HCT116 (cell line): ENCODE data around the gene DENND5B. TPM values are rescaled to one million over a fixed set of nuclear protein-coding genes. Genes with fewer than 3 reads are reported as not detected.

Experiments
- ATAC-seq: fragments of 200-7000 bp; cut with Tn5 transposase; 2 replicates; pipeline ENCODE4 v1.9.1; 2020; ENCODE audit warnings: mild to moderate bottlenecking, moderate library complexity
- BruUV-seq: library from RNA; stranded (reverse); fragments of 400-500 nt; replicated peaks from 2 replicates; lab custom pipeline; 2021; lab: Mats Ljungman, UMichigan
- CTCF ChIA-PET: fragments of 300-600 bp; sonication (Branson Sonifier 250); formaldehyde crosslinking; loops from one replicate; lab custom pipeline; 2021; ENCODE audit warnings: antibody characterized with exemption; lab: Charles Lee
- POLR2A ChIA-PET: fragments of 300-600, 350-600 bp; sonication (Branson Sonifier 250); formaldehyde crosslinking; loops from one replicate; lab custom pipeline; 2021; ENCODE audit warnings: antibody characterized with exemption; lab: Charles Lee
- RAD21 ChIA-PET, 2 experiments: fragments of 300-600 bp; sonication (Branson Sonifier 250); formaldehyde crosslinking; loops; one replicate each; lab custom pipeline; 2023; ENCODE audit warnings: low total read pairs in 2 of 2; ENCODE audit not compliant: uncharacterized antibody in 2 of 2, unreplicated experiment in 2 of 2, low non-redundant PET in 1 of 2; lab: Charles Lee
- DNase-seq: peaks from one replicate; pipeline ENCODE4 v3.0.0-alpha.2; 2010; ENCODE audit warnings: low read depth, low spot score
- H2AFZ ChIP-seq: fragments of 200-600 bp; shearing (Covaris generic), sonication (generic); 2 replicates; pipeline ENCODE4 v1.6.1; 2017; ENCODE audit warnings: low read depth, mixed run types, mixed read lengths, antibody characterized with exemption, low read length; ENCODE audit not compliant: poor library complexity, severe bottlenecking
- H3K27ac ChIP-seq: 2 replicates; pipeline ENCODE4 v1.5.1; 2012; ENCODE audit warnings: low read depth, low read length
- H3K27me3 ChIP-seq: fragments of 200-600 bp; sonication (generic); 2 replicates; pipeline ENCODE4 v1.6.1; 2016; ENCODE audit warnings: mixed run types, low read length, mixed read lengths; ENCODE audit not compliant: insufficient read depth
- H3K36me3 ChIP-seq, 2 experiments: fragments of 200-500 bp in 1 of 2; fragments of 200-600 bp in 1 of 2; sonication (Bioruptor generic) in 1 of 2; sonication (generic) in 1 of 2; 2 replicates each; pipeline versions ENCODE4 v1.5.1 to v1.6.1; 2014 to 2016; ENCODE audit warnings: low read length in 2 of 2, inconsistent platforms in 1 of 2, mixed read lengths in 1 of 2, mixed run types in 1 of 2; ENCODE audit not compliant: insufficient read depth in 2 of 2, control insufficient read depth in 1 of 2
- H3K4me1 ChIP-seq, 2 experiments: fragments of 200-600 bp in 1 of 2; sonication (generic) in 1 of 2; 2 replicates each; pipeline versions ENCODE4 v1.5.1 to v1.6.1; 2012 to 2017; ENCODE audit warnings: low read length in 2 of 2, inconsistent platforms in 1 of 2, mild to moderate bottlenecking in 1 of 2, mixed read lengths in 1 of 2, mixed run types in 1 of 2, moderate library complexity in 1 of 2; ENCODE audit not compliant: insufficient read depth in 2 of 2, control insufficient read depth in 1 of 2
- H3K4me2 ChIP-seq: fragments of 200-600 bp; sonication (generic); 2 replicates; pipeline ENCODE4 v1.6.1; 2017; ENCODE audit warnings: mixed run types, low read length, mixed read lengths
- H3K4me3 ChIP-seq, 2 experiments: fragments of 200-600 bp in 1 of 2; sonication (generic) in 1 of 2; replicated peaks in 1 of 2; 2 replicates each; pipeline ENCODE4 v1.5.1; 2011 to 2016; ENCODE audit warnings: low read length in 2 of 2, control low read depth in 1 of 2, low read depth in 1 of 2, mild to moderate bottlenecking in 1 of 2, mixed read lengths in 1 of 2, mixed run types in 1 of 2
- H3K79me2 ChIP-seq: fragments of 200-600 bp; sonication (generic); 2 replicates; pipeline ENCODE4 v1.6.1; 2017; ENCODE audit warnings: mild to moderate bottlenecking, mixed run types, low read length, moderate library complexity, mixed read lengths; ENCODE audit not compliant: insufficient read depth
- H3K9ac ChIP-seq: fragments of 200-600 bp; sonication (generic); 2 replicates; pipeline ENCODE4 v1.6.1; 2016; ENCODE audit warnings: low read length, mixed read lengths
- H3K9me2 ChIP-seq: fragments of 200-600 bp; sonication (generic), shearing (Covaris generic); 2 replicates; pipeline ENCODE4 v1.6.1; 2017; ENCODE audit warnings: mixed run types, mild to moderate bottlenecking, moderate library complexity; ENCODE audit not compliant: insufficient read depth
- H3K9me3 ChIP-seq, 2 experiments: fragments of 200-500 bp in 1 of 2; fragments of 200-600 bp in 1 of 2; sonication (Bioruptor generic) in 1 of 2; sonication (generic) in 1 of 2; 2 replicates each; pipeline ENCODE4 v1.6.1; 2014 to 2017; ENCODE audit warnings: low read length in 2 of 2, mixed read lengths in 2 of 2, inconsistent platforms in 1 of 2, low read depth in 1 of 2, mild to moderate bottlenecking in 1 of 2, mixed run types in 1 of 2, moderate library complexity in 1 of 2; ENCODE audit not compliant: control insufficient read depth in 1 of 2, insufficient read depth in 1 of 2
- H4K20me1 ChIP-seq: fragments of 200-600 bp; sonication (generic), shearing (Covaris generic); 2 replicates; pipeline ENCODE4 v1.6.1; 2017; ENCODE audit warnings: mixed run types, mild to moderate bottlenecking, moderate library complexity; ENCODE audit not compliant: insufficient read depth
- CEBPB ChIP-seq: IDR thresholded peaks from 2 replicates; pipeline ENCODE4 v1.6.1; 2012; ENCODE audit warnings: low read depth
- CTCF ChIP-seq, 3 experiments: fragments of 200-600 bp in 1 of 3; sonication (generic) in 1 of 3; IDR thresholded peaks in 2 of 3; conservative IDR thresholded peaks in 1 of 3; 2 replicates each; pipeline ENCODE4 v1.5.1; 2012 to 2017; ENCODE audit warnings: low read depth in 2 of 3, low read length in 2 of 3, antibody characterized with exemption in 1 of 3, borderline replicate concordance in 1 of 3, control low read depth in 1 of 3, mild to moderate bottlenecking in 1 of 3, mixed read lengths in 1 of 3, mixed run types in 1 of 3, moderate library complexity in 1 of 3; ENCODE audit not compliant: insufficient read depth in 1 of 3
- EGR1 ChIP-seq: IDR thresholded peaks from 2 replicates; pipeline ENCODE4 v1.6.1; 2012; ENCODE audit warnings: low read depth
- ELF1 ChIP-seq: IDR thresholded peaks from 2 replicates; pipeline ENCODE4 v1.6.1; 2012; ENCODE audit warnings: low read depth, borderline replicate concordance
- EZH2 ChIP-seq: fragments of 200-600 bp; sonication (generic); IDR thresholded peaks from 2 replicates; pipeline ENCODE4 v1.6.1; 2017; ENCODE audit warnings: antibody characterized with exemption, mixed run types
- MAX ChIP-seq: IDR thresholded peaks from 2 replicates; pipeline ENCODE4 v1.6.1; 2012
- ZBTB33 ChIP-seq: IDR thresholded peaks from 2 replicates; pipeline ENCODE4 v1.6.1; 2011; ENCODE audit warnings: mild to moderate bottlenecking, low read length, moderate library complexity; ENCODE audit not compliant: insufficient replicate concordance; ENCODE audit errors: extremely low read depth
- ZFX ChIP-seq: fragments of 450-650 bp; IDR thresholded peaks from 2 replicates; pipeline ENCODE4 v1.6.1; 2017
- intact Hi-C: fragments of 100-400 bp; cut with micrococcal nuclease; formaldehyde crosslinking; loops from 2 replicates; pipeline ENCODE4 v1.10.0; 2022
- total RNA-seq: library from RNA; stranded (reverse); gene quantifications from one replicate; pipeline ENCODE4 v1.2.1, GENCODE V29; 2021; ENCODE audit not compliant: unreplicated experiment

Gene DENND5B
- total RNA-seq, 1 experiment from 2014 or later, result 19.2 TPM

- TF ChIP-seq ZFX, result no peak
- TF ChIP-seq ZBTB33, result no peak
- TF ChIP-seq EZH2, result no peak
- TF ChIP-seq ELF1, result no peak
- TF ChIP-seq CEBPB, result no peak
- TF ChIP-seq MAX, result no peak
- TF ChIP-seq EGR1, result no peak
- TF ChIP-seq CTCF (IDR thresholded peaks at IDR 0.05 in 2 of 3, conservative IDR thresholded peaks at IDR 0.05 in 1 of 3; ENCODE audit: borderline replicate concordance in 1 of 3, insufficient read depth in 1 of 3, low read depth in 2 of 3, low read length in 2 of 3), result no peak
- ChIA-PET CTCF (no interaction called here), RAD21 (no interaction called here), POLR2A (no interaction called here)
- intact Hi-C loops, result no loop called here
- H3K27me3 ChIP-seq, result no peaks in the 10 kb centered on the region
- H3K27ac ChIP-seq, result no peak overlapping the region
- no peak overlapping the region for H3K4me3 ChIP-seq
- H4K20me1 ChIP-seq, result no peaks in the 10 kb centered on the region
- DNase-seq (no peak), ATAC-seq (no peak)
- peaks cover 28% of the 10 kb centered on the region for H3K79me2 ChIP-seq
- H3K9ac ChIP-seq, result no peak overlapping the region
- H3K9me2 ChIP-seq, result no peaks in the 10 kb centered on the region
- peaks cover 5 to 43% of the 10 kb centered on the region in 2 experiments; a peak in 3 of 4 replicates for H3K4me1 ChIP-seq
- H3K36me3 ChIP-seq, result no peaks in the 10 kb centered on the region
- H3K9me3 ChIP-seq, result no peaks in the 10 kb centered on the region
- no TSS peak for BruUV-seq
- no peak overlapping the region for H3K4me2 ChIP-seq
- no peak overlapping the region for H2AFZ ChIP-seq
Measured at GRCh38 chr12:31572900-31573600, 17.9 kb downstream of the DENND5B start.
